ENCODE data around the gene SYTL3. TPM values are rescaled to one million over a fixed set of nuclear protein-coding genes. Genes with fewer than 3 reads are reported as not detected.
A peak's percentile ranks its signal among the peaks of the same experiment; 100 is the strongest.
"Not testable (repeated sequence)": the region's sequence is repeated elsewhere in the genome, so short reads cannot be mapped to it uniquely, and the experiment has no call there.

SYTL3 gene
- total RNA-seq, 1 experiment from 2014 or later = 0.28 TPM

GRCh38 chr6:158631678-158632537 is 17.9 kb upstream of the SYTL3 start:
- DNase-seq (ENCODE audit: low spot score) = no peak
- TF ChIP-seq RELA (CRISPR knock-in tag; IDR thresholded peaks at IDR 0.05; ENCODE audit: borderline replicate concordance) (no peak), NFE2L1 (CRISPR knock-in tag; IDR thresholded peaks at IDR 0.05) (0 out of 2 replicates have a peak, but pooled peaks have one; percentile 12)
- Mint-ChIP-seq H3K4me3 (no peak overlapping the region), H3K36me3 (peaks cover 52% of the 10 kb centered on the region), H3K9me3 (no peaks in the 10 kb centered on the region), H3K27me3 (ENCODE audit: low read depth) (no peaks in the 10 kb centered on the region), H3K4me1 (peaks cover 18% of the 10 kb centered on the region), H3K27ac (peak overlapping the region; percentile 80)
- ChIA-PET POLR2A (no interaction called here), CTCF (no interaction called here)
- no peak for ATAC-seq

- ATAC-seq, H3K27ac Mint-ChIP-seq, POLR2A ChIA-PET: not testable (repeated sequence)
These were observed 17.2 kb upstream of the SYTL3 start for GRCh38 chr6:158632538-158633119.

GRCh38 chr6:158633127-158633526 is 16.7 kb upstream of the SYTL3 start:
- H3K4me1 Mint-ChIP-seq = peaks cover 8% of the 10 kb centered on the region
- ChIA-PET CTCF (interaction anchor here (1.4 kb wide), 1 partner anchor 28 kb away, joined by 3 read pairs; no protein-coding TSS in a partner anchor), POLR2A (no interaction called here)
- no peak overlapping the region for H3K4me3 Mint-ChIP-seq
- no peaks in the 10 kb centered on the region for H3K9me3 Mint-ChIP-seq
- H3K27ac Mint-ChIP-seq = 0 out of 2 replicates have a peak overlapping the region, but pooled peaks have one; percentile 12
- peaks cover 52% of the 10 kb centered on the region for H3K36me3 Mint-ChIP-seq
- H3K27me3 Mint-ChIP-seq (ENCODE audit: low read depth) = no peaks in the 10 kb centered on the region
- TF ChIP-seq RORB (CRISPR knock-in tag; IDR thresholded peaks at IDR 0.05) (no peak), AR (CRISPR knock-in tag; IDR thresholded peaks at IDR 0.05) (no peak), ESRRA (CRISPR knock-in tag; IDR thresholded peaks at IDR 0.05; ENCODE audit: borderline replicate concordance) (no peak), ZNF396 (CRISPR knock-in tag; IDR thresholded peaks at IDR 0.05; ENCODE audit: borderline replicate concordance) (no peak), TP53 (CRISPR knock-in tag; IDR thresholded peaks at IDR 0.05) (no peak), ATF6 (CRISPR knock-in tag; IDR thresholded peaks at IDR 0.05) (no peak), ARID4B (CRISPR knock-in tag; IDR thresholded peaks at IDR 0.05; ENCODE audit: borderline replicate concordance) (no peak), JAZF1 (CRISPR knock-in tag; IDR thresholded peaks at IDR 0.05) (no peak), ZNF138 (CRISPR knock-in tag; conservative IDR thresholded peaks at IDR 0.05) (no peak), OVOL2 (CRISPR knock-in tag; IDR thresholded peaks at IDR 0.05; ENCODE audit: borderline replicate concordance) (no peak), TCF7 (CRISPR knock-in tag; IDR thresholded peaks at IDR 0.05; ENCODE audit: low read depth) (no peak), E2F4 (CRISPR knock-in tag; IDR thresholded peaks at IDR 0.05; ENCODE audit: borderline replicate concordance, low read depth) (no peak)
- ATAC-seq (no peak), DNase-seq (ENCODE audit: low spot score) (no peak)

More at GRCh38 chr6:158632538-158633119, 17.2 kb upstream of the SYTL3 start:
- H3K36me3 Mint-ChIP-seq = peaks cover 52% of the 10 kb centered on the region
- H3K4me3 Mint-ChIP-seq; H3K9me3 Mint-ChIP-seq; H3K27me3 Mint-ChIP-seq (ENCODE audit: low read depth); DNase-seq (ENCODE audit: low spot score); CTCF ChIA-PET: not testable (repeated sequence)
- peaks cover 13% of the 10 kb centered on the region for H3K4me1 Mint-ChIP-seq

Measured in WTC11 (cell line).